Left colon (tissue), 2 donors: ENCODE data around the gene KCNN3. TPM values are rescaled to one million over a fixed set of nuclear protein-coding genes. Genes with fewer than 3 reads are reported as not detected.
"Not testable (repeated sequence)": the region's sequence is repeated elsewhere in the genome, so short reads cannot be mapped to it uniquely, and the experiment has no call there.

Experiments
- ATAC-seq: fragments of 200-7000 bp; cut with Tn5 transposase; one replicate; pipeline ENCODE4 v1.9.1; 2020; ENCODE audit warnings: mild to moderate bottlenecking, moderate library complexity
- DNase-seq, 2 donors: peaks; one replicate each; pipeline ENCODE4 v3.0.0-alpha.2; 2020
- intact Hi-C, 2 donors: fragments of 100-400 bp; cut with DNase I in 1 of 2; cut with micrococcal nuclease in 1 of 2; formaldehyde crosslinking; loops; one replicate each; pipeline versions ENCODE4 v1.11.2 to v1.14.0; 2022; cut with DNase I, micrococcal nuclease
- total RNA-seq, 2 donors: library from RNA; stranded (reverse); fragmentation: NEBNext Ultra II Directional; extraction: Animal tissue kit (Norgen Biotek cat#: 25700); gene quantifications; one replicate each; pipeline ENCODE4 v1.2.1, GENCODE V29; 2021
- donor health status: DM: no; HTN: no; CAD: no.
- donor health status: DM: yes; HTN: yes; CAD: no.

Gene KCNN3
- total RNA-seq, 2 donors from 2014 or later: 0.73 to 3.6 TPM

GRCh38 chr1:154674456-154674855 is 195.6 kb downstream of the KCNN3 start:
- intact Hi-C loops, DNase-seq, ATAC-seq: not testable (repeated sequence)

- intact Hi-C loops, ATAC-seq, DNase-seq: not testable (repeated sequence)
Observed at GRCh38 chr1:154672245-154672644, 197.8 kb downstream of the KCNN3 start.

DNA sequence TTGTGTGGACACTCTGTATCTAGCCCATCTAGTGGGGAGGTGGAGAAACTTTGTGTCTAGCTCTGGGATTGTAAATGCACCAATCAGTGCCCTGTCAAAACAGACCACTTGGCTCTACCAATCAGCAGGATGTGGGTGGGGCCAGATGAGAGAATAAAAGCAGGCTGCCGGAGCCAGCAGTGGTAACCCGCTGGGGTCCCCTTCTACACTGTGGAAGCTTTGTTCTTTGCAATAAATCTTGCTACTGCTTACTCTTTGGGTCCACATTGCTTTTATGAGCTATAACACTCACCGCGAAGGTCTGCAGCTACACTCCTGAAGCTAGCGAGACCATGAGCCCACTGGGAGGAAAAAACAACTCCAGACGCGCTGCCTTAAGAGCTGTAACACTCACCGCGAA is 198.7 kb downstream of the KCNN3 start:
- intact Hi-C loops, ATAC-seq: not testable (repeated sequence)

GRCh38 chr1:154670310-154671270 is 199.5 kb downstream of the KCNN3 start:
- ATAC-seq, intact Hi-C loops, DNase-seq: not testable (repeated sequence)

More for the DNA sequence above, 198.7 kb downstream of the KCNN3 start:
- not testable (repeated sequence) for DNase-seq

- intact Hi-C loops: loop anchor here in 1 of 2 donors (5.0 kb wide), 1 partner anchor 208 kb away; no protein-coding TSS in a partner anchor
- DNase-seq (peak; percentile 44 to 66), ATAC-seq (peak; percentile 90)
Observed at GRCh38 chr1:154669464-154670282, 200.4 kb downstream of the KCNN3 start.

- DNase-seq (no peak), ATAC-seq (no peak)
- intact Hi-C loops: loop anchor here in 1 of 2 donors (5.0 kb wide), 1 partner anchor 211 kb away; no protein-coding TSS in a partner anchor
Observed at GRCh38 chr1:154666051-154666790, 203.9 kb downstream of the KCNN3 start.

GRCh38 chr1:154664331-154665002 is 205.6 kb downstream of the KCNN3 start:
- intact Hi-C loops: loop anchor here in 1 of 2 donors (5.0 kb wide), 1 partner anchor 213 kb away; no protein-coding TSS in a partner anchor
- ATAC-seq: no peak
- no peak for DNase-seq

DNA sequence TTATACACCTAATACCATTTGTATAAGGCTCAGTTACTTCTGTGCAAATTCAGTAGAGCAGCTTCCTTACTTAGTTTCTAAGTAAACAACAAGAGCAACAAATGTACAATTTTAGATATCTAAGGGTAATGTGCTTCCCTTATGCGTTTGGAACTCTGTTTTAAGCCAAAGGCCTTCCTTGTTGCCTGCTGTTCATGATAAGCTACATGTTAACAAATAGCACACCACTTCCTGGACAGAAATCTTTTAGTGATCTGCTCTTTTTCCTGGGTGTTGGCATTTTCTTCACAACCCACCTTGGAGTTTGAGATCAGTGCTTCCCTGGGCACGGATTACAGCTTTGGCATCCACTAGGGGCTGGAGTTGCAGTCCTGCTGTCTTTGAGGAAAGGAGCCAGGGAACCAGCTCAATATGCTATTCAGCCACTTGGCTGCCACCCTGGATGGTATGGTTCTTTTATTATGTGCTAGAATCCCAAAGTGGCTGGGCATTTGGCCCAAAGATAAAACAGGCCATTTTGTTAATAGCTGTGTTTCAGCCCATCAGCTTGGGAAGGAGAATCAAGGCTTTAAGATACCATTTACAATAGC is 206.5 kb downstream of the KCNN3 start:
- intact Hi-C loops: no loop called here
- DNase-seq (no peak), ATAC-seq (no peak)

DNA sequence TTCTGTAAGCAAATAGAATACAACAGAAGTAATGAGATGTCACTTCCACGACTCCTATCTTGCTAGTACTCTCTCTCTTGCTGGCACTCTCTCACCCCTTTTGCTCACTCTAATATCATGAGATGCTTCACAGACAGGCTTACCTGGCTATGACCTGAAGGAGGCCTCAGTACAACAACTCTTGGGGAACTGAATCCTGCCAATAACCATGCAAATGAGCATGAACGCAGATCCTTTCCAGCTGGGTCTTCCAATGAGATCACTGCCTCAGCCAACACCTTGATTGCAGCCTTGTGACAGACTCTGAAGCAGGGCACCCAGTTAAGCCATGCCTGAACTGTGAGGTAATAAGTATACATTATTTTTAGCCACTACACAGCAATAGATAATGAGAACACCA is 209.0 kb downstream of the KCNN3 start:
- intact Hi-C loops: no loop called here
- ATAC-seq (no peak), DNase-seq (no peak)

DNA sequence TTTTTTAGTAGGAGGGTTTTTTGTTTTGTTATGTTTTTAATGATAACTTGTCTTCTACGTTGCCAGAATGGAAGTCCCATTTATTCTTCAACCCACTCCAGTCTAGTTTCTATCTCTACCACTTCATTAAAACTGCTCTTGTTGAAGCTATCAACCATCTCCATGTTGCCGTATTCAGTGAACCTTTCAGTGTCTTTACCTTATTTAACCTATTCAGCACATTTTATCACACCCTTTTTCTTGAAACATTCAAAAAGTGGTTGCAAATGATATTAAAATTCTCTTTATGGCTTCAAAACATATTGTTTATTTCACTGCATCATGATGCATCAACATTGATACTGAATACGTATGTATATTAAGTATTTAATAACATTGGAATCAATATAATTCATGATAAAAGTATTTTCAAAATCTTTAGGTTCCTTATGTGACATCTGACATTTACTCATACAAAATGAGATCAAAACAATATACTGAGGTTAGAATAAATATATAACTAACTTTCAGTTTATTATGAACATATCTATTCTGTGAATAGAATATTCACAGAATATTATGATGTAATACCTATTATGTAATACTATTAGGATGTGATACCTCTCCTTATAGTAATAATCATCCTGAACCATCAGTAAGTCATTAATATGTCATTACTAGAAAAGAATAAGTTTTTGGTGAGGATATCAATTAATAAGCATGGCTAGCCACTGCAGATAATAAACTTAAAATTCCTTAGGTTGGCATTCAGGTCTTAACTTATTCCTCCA is 210.1 kb downstream of the KCNN3 start:
- DNase-seq (no peak), ATAC-seq (no peak)
- intact Hi-C loops: no loop called here

GRCh38 chr1:154657556-154657955 is 212.5 kb downstream of the KCNN3 start:
- ATAC-seq: no peak
- no peak for DNase-seq
- intact Hi-C loops: no loop called here

DNA sequence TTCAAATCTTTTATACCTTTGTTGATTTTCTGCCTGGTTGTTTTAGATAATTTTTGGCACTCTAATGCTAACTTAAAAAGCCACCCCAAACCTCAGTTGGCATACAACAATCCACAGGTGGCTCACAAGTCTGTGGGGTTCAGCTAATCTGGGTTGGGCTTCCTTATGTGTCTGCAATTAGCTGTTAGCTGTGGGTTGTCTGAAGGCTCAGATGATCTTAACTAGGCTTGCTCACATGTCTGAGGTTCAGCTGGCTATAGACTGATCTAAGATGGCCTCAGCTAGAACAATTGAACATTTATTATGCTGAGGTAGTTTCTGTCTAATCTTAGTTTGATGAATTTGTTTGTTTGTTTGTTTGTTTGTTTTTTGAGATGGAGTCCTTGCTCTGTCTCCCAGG is 217.2 kb downstream of the KCNN3 start:
- DNase-seq (no peak), ATAC-seq (no peak)
- intact Hi-C loops: no loop called here

Other genes starting within 250 kb of the KCNN3 start
- gene PMVK, start 66.4 kb upstream of the KCNN3 start, total RNA-seq: 10 to 100 TPM; 33.4 to 34.0 TPM
- gene PBXIP1, start 85.8 kb upstream of the KCNN3 start, total RNA-seq: 10 to 100 TPM; 33.4 to 61.2 TPM
- 10 to 100 TPM; 27.0 to 31.3 TPM for gene PYGO2, start 91.5 kb upstream of the KCNN3 start, total RNA-seq
- gene SHC1, start 100.5 kb upstream of the KCNN3 start, total RNA-seq: 100 to 1,000 TPM in 1 of 2 donors, 10 to 100 TPM in 1; 95.3 to 108 TPM
- gene CKS1B, start 104.4 kb upstream of the KCNN3 start, total RNA-seq: 10 to 100 TPM; 22.8 to 35.7 TPM
- gene FLAD1, start 113.1 kb upstream of the KCNN3 start, total RNA-seq: 10 to 100 TPM; 32.8 to 43.7 TPM
- gene LENEP, start 123.3 kb upstream of the KCNN3 start, total RNA-seq: under 1 TPM in 1 of 2 donors, not detected in 1; 0.52 TPM
- 100 to 1,000 TPM; 248 to 326 TPM for gene ZBTB7B, start 132.5 kb upstream of the KCNN3 start, total RNA-seq
- 1 to 10 TPM; 1.5 to 3.6 TPM for gene DCST2, start 163.5 kb upstream of the KCNN3 start, total RNA-seq
- gene DCST1, start 163.5 kb upstream of the KCNN3 start, total RNA-seq: under 1 TPM in 1 of 2 donors, not detected in 1; 0.21 TPM
- gene ADAM15, start 181.0 kb upstream of the KCNN3 start, total RNA-seq: 100 to 1,000 TPM in 1 of 2 donors, 10 to 100 TPM in 1; 88.9 to 160 TPM
- gene EFNA4, start 193.5 kb upstream of the KCNN3 start, total RNA-seq: 10 to 100 TPM; 23.0 to 33.5 TPM
- 10 to 100 TPM in 1 of 2 donors, 1 to 10 TPM in 1; 7.7 to 23.1 TPM for gene EFNA3, start 208.6 kb upstream of the KCNN3 start, total RNA-seq